ENCODE data around the gene BANK1.

GRCh38 chr4:101807351-101807750, 16.8 kb downstream of the BANK1 start:
- TF ChIP-seq CREB1 (IDR thresholded peaks at IDR 0.05; ENCODE audit: low read depth) (no peak), FOXM1 (IDR thresholded peaks at IDR 0.05; ENCODE audit: borderline replicate concordance, low read depth) (no peak), RAD21 (IDR thresholded peaks at IDR 0.05; ENCODE audit: low read depth) (no peak), MAX (IDR thresholded peaks at IDR 0.05) (no peak), EP300 (IDR thresholded peaks at IDR 0.05; ENCODE audit: borderline replicate concordance) (no peak), EGR1 (IDR thresholded peaks at IDR 0.05) (no peak), TCF12 (IDR thresholded peaks at IDR 0.05; ENCODE audit: low read depth) (no peak), CEBPB (IDR thresholded peaks at IDR 0.05) (no peak), USF1 (IDR thresholded peaks at IDR 0.05) (no peak), TEAD4 (IDR thresholded peaks at IDR 0.05) (no peak)

Data from Ishikawa (cell line).